COR-L47 (cell line): ENCODE data around the gene GOLGA6A.
"Not testable (repeated sequence)": the region's sequence is repeated elsewhere in the genome, so short reads cannot be mapped to it uniquely, and the experiment has no call there.

ENCODE experiments used
- DNase-seq: peaks from one replicate; lab custom pipeline; 2025; lab: John Stamatoyannopoulos, UW

The GOLGA6A gene

GRCh38 chr15:74108111-74108510 is 25.8 kb upstream of the GOLGA6A start:
- no peak for DNase-seq

GRCh38 chr15:74099963-74100733 is 17.8 kb upstream of the GOLGA6A start:
- not testable (repeated sequence) for DNase-seq

DNA sequence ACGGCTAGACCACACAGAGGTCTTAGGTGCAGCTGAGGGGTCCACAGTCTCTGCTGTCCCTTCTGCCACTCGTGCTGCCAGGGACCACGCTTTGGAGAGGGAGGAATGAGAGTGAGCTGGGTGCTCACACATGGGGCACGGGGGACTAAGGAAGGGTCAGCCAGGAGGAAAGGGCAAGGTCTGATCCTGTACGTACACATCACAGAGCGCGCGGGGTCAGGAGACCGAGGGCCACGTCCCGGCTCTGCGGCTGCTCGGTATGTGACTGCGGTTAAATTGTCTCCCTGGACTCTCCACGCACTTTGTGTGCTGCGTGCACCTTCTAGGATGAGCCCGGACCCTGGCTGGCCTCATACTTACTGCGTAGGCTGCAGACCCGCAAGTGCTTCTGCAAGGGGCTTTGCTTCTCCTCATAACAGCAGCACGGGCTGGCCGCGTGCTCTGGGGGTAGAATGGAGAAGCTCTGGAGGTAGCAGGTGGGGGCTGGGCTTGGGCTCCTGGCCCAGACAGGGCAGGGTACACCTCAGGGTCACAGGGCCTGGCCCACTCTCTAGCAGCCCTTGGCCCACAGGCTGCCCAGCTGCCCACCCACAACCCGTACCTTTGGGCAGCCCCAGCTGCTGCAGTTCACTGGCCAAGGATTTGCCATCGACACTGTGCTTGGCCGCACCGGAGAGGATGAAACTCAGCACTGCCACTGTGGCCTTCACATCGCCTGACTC is 14.6 kb upstream of the GOLGA6A start:
- not testable (repeated sequence) for DNase-seq

GRCh38 chr15:74095610-74096009 is 13.3 kb upstream of the GOLGA6A start:
- DNase-seq, result not testable (repeated sequence)

GRCh38 chr15:74094567-74094966 is 12.2 kb upstream of the GOLGA6A start:
- DNase-seq, result not testable (repeated sequence)

- not testable (repeated sequence) for DNase-seq
Measured at GRCh38 chr15:74075781-74076180, 6.6 kb downstream of the GOLGA6A start.

GRCh38 chr15:74072614-74073337 is 9.6 kb downstream of the GOLGA6A start:
- not testable (repeated sequence) for DNase-seq

- DNase-seq, result not testable (repeated sequence)
Measured at GRCh38 chr15:74072132-74072531, 10.2 kb downstream of the GOLGA6A start.

- not testable (repeated sequence) for DNase-seq
Measured at GRCh38 chr15:74071645-74072044, 10.7 kb downstream of the GOLGA6A start.

GRCh38 chr15:74065684-74066411 is 16.5 kb downstream of the GOLGA6A start:
- not testable (repeated sequence) for DNase-seq

DNA sequence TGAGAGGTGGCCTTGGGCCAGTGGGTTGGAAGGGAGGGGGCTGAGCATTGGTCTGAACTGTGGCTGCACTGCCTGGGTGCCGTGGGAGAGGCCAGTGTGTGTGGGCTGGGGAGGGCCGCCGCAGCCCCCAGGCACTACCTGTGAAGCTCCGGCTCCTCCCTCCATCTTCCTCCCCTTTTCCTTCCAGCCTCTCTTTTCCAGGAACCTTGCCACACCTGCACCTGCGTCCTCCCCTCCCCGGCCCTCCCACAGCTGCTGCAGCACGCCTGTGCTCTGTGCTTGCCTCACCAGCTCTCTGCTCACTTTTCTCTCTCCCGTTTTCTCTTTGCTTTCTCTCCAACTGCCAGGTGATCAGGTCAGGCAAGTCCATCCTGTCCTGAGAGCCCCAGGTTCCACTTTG is 17.5 kb downstream of the GOLGA6A start:
- DNase-seq, result not testable (repeated sequence)

- DNase-seq, result not testable (repeated sequence)
Measured at GRCh38 chr15:74064183-74064582, 18.2 kb downstream of the GOLGA6A start.

DNA sequence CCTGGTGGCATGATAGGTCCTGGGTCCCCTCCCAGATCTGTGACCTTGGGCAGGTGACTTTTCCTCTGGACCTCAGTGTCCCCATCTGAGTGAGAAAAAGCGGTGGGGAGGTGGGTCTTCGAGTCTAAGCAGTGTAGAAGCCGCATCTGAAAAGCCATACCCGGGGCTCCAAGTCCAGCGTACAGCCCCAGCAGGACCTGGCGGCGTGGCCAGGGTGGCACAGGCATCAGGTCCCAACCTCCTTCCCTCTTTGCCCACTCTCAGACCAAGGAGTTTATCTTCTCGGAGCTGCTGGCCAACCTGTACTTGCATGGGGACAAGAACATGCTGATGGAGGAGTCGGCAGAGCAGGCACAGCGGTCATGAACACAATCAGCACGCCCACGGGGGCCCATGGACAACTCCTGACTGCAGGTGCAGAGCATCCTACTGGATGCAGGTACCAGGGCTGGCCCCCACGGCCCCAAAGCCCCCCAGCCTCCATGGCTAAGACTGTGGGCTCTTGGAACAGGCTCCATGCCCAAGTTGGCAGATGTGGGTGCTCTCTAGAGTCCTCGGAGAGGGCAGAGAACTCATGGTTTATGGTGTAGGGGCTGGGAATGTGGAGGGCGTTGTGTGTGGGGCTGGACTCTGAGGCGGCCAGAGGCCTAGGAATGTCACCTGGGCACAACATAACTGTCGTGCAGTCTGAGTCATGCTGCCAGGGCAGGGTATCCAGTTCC is 18.8 kb downstream of the GOLGA6A start:
- DNase-seq, result not testable (repeated sequence)

- DNase-seq, result no peak
Measured at GRCh38 chr15:74062671-74063070, 19.7 kb downstream of the GOLGA6A start.

GRCh38 chr15:74062236-74062635 is 20.1 kb downstream of the GOLGA6A start:
- no peak for DNase-seq

DNA sequence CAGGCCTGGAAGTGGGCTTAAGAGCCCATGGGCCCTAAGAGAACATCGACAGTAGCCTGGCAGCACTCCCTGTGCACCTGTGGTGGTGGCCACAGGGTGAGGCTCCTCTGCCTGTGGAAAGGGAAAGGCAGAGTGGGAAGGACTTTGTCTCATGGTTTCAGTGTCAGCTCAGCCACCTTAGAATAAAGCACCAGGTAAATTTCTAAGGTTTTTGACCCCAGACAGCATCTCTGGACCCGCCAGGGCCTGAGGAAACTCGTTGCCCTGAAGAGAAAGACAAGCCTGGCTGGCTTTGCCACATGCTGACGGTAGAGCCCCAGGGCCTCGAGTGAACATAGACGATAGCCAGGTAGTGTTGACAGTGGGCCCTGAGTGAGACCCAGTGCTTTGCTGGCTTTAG is 22.1 kb downstream of the GOLGA6A start:
- no peak for DNase-seq

DNA sequence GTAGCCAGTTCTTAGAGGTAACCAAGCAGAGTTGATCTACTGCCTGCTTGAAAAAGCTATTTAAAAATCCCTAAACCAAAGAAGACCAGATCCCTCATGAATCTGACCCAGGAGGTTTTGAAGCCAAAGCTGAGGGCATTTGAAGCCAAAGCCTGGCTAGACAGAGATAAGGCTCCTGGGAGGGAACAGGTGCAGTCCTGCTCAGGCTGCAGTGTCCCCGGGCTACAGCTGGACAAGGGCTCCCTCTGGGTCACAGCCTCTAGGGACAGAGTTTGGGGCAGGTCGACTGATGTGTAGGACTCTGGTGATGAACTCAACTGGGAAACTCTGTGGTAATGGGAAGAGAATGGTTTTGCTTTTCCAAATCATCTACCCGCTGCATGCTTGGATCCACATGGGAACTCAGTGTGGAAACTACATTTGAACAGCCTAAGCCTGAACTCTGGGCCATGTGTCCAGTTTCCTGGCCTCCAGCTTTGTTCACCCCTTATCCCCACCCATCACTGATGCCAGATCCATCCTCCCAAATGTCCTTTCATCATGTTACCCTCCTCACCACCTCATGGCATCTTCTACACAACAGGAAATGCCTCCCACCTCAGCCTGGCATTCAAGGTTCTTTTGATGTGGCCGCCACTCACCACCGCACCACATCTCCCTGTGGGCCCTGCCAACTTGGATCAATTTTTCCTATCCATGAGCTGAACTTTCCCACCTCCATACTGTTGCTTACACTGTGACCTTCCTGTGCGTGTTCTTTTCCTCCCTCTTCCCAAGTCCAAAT is 23.1 kb downstream of the GOLGA6A start:
- DNase-seq, result not testable (repeated sequence)

DNA sequence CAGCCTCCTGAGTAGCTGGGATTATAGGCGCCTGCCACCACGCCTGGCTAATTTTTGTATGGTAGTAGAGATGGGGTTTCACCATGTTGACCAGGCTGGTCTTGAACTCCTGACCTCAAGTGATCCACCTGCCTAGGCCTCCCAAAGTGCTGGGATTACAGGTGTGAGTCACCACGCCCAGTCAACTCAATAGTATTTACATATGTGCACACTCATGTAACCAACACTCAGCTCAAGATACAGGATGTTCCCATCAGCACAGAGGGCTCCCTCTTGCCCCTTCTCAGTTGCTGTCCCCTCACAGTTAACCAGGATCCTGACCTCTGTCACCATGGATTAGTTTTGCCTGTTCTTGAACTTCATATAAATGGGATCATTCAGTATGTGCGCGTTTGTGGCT is 26.0 kb downstream of the GOLGA6A start:
- DNase-seq, result not testable (repeated sequence)

DNA sequence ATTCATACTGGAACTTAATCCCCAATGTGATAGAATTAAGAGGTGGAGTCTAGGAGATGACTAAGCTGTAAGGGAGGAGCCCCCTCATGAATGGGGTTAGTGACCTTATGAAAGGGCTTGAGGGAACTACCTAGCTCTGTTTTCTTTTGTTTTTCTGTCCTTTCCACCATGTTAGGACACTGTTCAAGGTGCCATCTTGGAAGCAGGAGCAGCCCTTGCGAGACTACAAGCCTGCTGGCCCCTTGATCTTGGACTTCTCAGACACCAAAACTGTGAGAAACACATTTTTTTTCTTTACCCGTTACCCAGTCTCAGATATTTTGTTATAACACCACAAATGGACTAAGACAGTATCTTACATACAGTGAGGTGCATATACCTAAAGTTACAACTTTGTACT is 26.5 kb downstream of the GOLGA6A start:
- no peak for DNase-seq

DNA sequence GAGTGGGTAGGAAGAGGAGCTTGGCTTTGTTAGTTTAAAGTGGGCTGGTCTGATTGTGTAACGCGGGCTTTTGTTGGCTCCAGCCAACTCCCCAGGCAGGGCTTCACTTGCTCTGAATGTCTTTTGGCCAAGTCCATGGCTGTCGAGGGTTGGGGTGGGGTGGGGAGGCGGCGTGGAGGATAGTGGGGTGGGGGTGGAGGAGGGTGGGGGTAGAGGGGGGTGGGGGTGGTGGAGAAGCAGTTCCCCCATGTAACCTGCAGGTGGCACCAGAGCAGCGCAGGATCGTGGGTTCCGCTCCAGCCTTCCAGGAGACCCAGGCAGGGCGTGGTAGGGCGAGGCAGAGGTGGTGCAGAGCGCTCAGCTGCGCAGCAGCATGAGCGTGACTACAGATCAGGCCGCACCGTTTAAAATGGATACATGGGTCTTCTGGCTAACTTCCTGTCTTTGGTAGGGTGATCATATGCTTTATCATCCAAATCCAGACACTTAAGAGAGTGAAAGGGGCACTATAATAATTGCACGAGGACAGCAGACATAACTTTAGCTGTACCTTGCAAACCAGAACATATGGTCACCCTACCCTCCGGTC is 28.3 kb downstream of the GOLGA6A start:
- DNase-seq, result peak; percentile 74
